ENCODE measurements around the gene MAP2K1. TPM values are rescaled to one million over a fixed set of nuclear protein-coding genes. Genes with fewer than 3 reads are reported as not detected.

Gene MAP2K1
- total and polyA plus RNA-seq, 9 of the 15 experiments (the other 6 are each of a cell fraction or from before 2014, with no cell fraction given) = 7.5 to 58.3 (median 30.0) TPM

DNA sequence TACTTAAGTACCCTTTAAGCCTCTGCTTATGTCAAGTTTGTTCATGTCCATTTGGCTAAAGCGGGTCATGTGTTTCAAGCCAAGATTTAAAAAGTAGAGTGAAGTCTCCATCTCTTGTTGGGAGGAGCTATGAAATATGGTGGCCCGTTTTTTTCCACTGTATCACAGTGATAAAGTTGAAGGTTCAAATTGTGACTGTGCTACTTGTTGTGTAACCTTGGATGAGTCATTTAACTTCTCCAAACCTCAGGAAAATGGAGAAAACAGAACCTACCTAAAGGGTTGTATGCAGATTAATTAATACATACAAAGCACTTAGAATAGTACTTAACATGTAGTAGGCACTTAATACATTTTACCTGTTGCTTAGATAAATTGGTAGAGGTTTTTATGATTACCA is 67.4 kb downstream of the MAP2K1 start (continued):
- TF ChIP-seq, protein P1, sequence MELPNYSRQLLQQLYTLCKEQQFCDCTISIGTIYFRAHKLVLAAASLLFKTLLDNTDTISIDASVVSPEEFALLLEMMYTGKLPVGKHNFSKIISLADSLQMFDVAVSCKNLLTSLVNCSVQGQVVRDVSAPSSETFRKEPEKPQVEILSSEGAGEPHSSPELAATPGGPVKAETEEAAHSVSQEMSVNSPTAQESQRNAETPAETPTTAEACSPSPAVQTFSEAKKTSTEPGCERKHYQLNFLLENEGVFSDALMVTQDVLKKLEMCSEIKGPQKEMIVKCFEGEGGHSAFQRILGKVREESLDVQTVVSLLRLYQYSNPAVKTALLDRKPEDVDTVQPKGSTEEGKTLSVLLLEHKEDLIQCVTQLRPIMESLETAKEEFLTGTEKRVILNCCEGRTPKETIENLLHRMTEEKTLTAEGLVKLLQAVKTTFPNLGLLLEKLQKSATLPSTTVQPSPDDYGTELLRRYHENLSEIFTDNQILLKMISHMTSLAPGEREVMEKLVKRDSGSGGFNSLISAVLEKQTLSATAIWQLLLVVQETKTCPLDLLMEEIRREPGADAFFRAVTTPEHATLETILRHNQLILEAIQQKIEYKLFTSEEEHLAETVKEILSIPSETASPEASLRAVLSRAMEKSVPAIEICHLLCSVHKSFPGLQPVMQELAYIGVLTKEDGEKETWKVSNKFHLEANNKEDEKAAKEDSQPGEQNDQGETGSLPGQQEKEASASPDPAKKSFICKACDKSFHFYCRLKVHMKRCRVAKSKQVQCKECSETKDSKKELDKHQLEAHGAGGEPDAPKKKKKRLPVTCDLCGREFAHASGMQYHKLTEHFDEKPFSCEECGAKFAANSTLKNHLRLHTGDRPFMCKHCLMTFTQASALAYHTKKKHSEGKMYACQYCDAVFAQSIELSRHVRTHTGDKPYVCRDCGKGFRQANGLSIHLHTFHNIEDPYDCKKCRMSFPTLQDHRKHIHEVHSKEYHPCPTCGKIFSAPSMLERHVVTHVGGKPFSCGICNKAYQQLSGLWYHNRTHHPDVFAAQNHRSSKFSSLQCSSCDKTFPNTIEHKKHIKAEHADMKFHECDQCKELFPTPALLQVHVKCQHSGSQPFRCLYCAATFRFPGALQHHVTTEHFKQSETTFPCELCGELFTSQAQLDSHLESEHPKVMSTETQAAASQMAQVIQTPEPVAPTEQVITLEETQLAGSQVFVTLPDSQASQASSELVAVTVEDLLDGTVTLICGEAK (IDR thresholded peaks at IDR 0.05) = peak; percentile 56; the same call in 1 of the 2 replicates
- TF ChIP-seq, protein P1 (CRISPR knock-in tag; IDR thresholded peaks at IDR 0.05) = peak; percentile 39; the same call in 1 of the 2 replicates
- no peak for TF ChIP-seq SNIP1 (IDR thresholded peaks at IDR 0.05; ENCODE audit: low read depth)
- TF ChIP-seq ZFP30 (CRISPR knock-in tag; IDR thresholded peaks at IDR 0.05; ENCODE audit: borderline replicate concordance) = no peak
- peak; percentile 34; the same call in 1 of the 2 replicates for TF ChIP-seq CEBPB (tag; IDR thresholded peaks at IDR 0.05)
- no peak for TF ChIP-seq PYGO2 (tag; IDR thresholded peaks at IDR 0.05)
- no peak for TF ChIP-seq KDM1A (IDR thresholded peaks at IDR 0.05)
- no peak for TF ChIP-seq HDAC6 (IDR thresholded peaks at IDR 0.05; ENCODE audit: low read depth, low read length)
- no peak for TF ChIP-seq ZNF133 (CRISPR knock-in tag; IDR thresholded peaks at IDR 0.05)
- no peak for TF ChIP-seq JUN (IDR thresholded peaks at IDR 0.05; ENCODE audit: borderline replicate concordance, low read depth, low read length)
- no peak for TF ChIP-seq JUN (CRISPR knock-in tag; IDR thresholded peaks at IDR 0.05; ENCODE audit: borderline replicate concordance)
- TF ChIP-seq, protein P2, sequence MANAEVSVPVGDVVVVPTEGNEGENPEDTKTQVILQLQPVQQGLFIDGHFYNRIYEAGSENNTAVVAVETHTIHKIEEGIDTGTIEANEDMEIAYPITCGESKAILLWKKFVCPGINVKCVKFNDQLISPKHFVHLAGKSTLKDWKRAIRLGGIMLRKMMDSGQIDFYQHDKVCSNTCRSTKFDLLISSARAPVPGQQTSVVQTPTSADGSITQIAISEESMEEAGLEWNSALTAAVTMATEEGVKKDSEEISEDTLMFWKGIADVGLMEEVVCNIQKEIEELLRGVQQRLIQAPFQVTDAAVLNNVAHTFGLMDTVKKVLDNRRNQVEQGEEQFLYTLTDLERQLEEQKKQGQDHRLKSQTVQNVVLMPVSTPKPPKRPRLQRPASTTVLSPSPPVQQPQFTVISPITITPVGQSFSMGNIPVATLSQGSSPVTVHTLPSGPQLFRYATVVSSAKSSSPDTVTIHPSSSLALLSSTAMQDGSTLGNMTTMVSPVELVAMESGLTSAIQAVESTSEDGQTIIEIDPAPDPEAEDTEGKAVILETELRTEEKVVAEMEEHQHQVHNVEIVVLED (CRISPR knock-in tag; IDR thresholded peaks at IDR 0.05) = no peak
- TF ChIP-seq, protein P3, sequence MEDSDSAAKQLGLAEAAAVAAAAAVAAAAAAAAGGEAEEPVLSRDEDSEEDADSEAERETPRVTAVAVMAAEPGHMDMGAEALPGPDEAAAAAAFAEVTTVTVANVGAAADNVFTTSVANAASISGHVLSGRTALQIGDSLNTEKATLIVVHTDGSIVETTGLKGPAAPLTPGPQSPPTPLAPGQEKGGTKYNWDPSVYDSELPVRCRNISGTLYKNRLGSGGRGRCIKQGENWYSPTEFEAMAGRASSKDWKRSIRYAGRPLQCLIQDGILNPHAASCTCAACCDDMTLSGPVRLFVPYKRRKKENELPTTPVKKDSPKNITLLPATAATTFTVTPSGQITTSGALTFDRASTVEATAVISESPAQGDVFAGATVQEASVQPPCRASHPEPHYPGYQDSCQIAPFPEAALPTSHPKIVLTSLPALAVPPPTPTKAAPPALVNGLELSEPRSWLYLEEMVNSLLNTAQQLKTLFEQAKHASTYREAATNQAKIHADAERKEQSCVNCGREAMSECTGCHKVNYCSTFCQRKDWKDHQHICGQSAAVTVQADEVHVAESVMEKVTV (CRISPR knock-in tag; IDR thresholded peaks at IDR 0.05) = no peak
